ENCODE measurements around the gene SYNGR2. TPM values are rescaled to one million over a fixed set of nuclear protein-coding genes. Genes with fewer than 3 reads are reported as not detected.

Gene SYNGR2
- total and polyA plus RNA-seq, 2 donors (not counting 1 experiment from before 2014, with no cell fraction given): 390 to 442 TPM

DNA sequence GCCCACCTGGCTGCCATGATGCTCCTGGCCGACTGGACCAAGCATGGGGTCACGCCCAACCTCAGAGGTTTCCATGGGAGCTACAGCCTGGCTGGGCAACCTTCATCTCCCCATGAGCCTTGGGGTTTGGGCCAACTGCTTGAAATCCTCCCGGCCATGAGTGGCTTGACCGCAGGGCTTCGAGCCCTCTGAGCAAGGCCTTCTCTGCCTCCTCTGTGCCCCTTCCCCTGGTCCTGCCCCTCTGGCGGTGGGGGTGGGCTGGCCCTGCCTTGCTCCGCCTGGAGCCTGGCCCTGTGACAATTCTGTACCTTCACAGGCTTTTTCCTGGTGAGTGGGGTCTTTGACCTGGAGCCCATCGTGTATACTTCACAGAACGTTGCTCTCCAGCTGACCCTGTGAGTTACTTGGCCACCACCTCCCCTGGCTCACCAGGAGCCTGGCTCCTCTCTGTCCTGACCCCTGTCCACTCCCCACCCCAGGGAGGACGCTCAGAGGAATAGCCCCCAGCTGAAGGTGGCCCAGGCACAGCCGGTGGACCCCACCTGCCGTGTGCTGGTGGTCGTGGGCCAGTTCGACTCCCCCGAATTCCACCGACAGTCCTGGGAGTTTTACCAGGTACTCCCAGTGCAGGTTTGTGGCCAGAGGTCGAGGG lies 36.9 kb downstream of the SYNGR2 start:
- H3K4me2 ChIP-seq (replicated peaks; ENCODE audit: low read depth, low read length, poor library complexity, severe bottlenecking): no peak overlapping the region
- Mint-ChIP-seq H3K27me3 (no peaks in the 10 kb centered on the region), H3K4me3 (no peak overlapping the region), H3K9me3 (ENCODE audit: insufficient read depth) (no peaks in the 10 kb centered on the region), H3K4me1 (no peaks in the 10 kb centered on the region), H3K27ac (no peak overlapping the region)
- intact Hi-C loops (cut with micrococcal nuclease): no loop called here
- WGBS (ENCODE audit: insufficient coverage): 96% methylated on average over 17 of the region's 17 CpGs
- H2AFZ ChIP-seq (ENCODE audit: insufficient read depth, low read depth, low read length, poor library complexity, severe bottlenecking): no peak overlapping the region
- no peak for ATAC-seq (ENCODE audit: low read depth)
- no peaks in the 10 kb centered on the region for H3K4me1 ChIP-seq (ENCODE audit: control insufficient read depth in 2 of 2, insufficient read depth in 2 of 2, low read length in 2 of 2)
- no peak overlapping the region for H3K27ac ChIP-seq (ENCODE audit: low read length in 2 of 2)
- TF ChIP-seq, protein P1, sequence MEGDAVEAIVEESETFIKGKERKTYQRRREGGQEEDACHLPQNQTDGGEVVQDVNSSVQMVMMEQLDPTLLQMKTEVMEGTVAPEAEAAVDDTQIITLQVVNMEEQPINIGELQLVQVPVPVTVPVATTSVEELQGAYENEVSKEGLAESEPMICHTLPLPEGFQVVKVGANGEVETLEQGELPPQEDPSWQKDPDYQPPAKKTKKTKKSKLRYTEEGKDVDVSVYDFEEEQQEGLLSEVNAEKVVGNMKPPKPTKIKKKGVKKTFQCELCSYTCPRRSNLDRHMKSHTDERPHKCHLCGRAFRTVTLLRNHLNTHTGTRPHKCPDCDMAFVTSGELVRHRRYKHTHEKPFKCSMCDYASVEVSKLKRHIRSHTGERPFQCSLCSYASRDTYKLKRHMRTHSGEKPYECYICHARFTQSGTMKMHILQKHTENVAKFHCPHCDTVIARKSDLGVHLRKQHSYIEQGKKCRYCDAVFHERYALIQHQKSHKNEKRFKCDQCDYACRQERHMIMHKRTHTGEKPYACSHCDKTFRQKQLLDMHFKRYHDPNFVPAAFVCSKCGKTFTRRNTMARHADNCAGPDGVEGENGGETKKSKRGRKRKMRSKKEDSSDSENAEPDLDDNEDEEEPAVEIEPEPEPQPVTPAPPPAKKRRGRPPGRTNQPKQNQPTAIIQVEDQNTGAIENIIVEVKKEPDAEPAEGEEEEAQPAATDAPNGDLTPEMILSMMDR (IDR thresholded peaks at IDR 0.05): no peak
- no peak for TF ChIP-seq EZH2 (IDR thresholded peaks at IDR 0.05; ENCODE audit: borderline replicate concordance, insufficient read depth, low read depth, low read length, poor library complexity, severe bottlenecking)
- H3K9ac ChIP-seq (ENCODE audit: low read length): no peak overlapping the region
- H4K20me1 ChIP-seq (ENCODE audit: control insufficient read depth, insufficient read depth, low read length, poor library complexity, severe bottlenecking): no peaks in the 10 kb centered on the region
- H3K27me3 ChIP-seq (replicated peaks in 1 of 4; ENCODE audit: control extremely low read depth in 1 of 4, control insufficient read depth in 3 of 4, insufficient read depth in 4 of 4, low read length in 3 of 4): no peaks in the 10 kb centered on the region
- ChIA-PET CTCF (interaction anchor here (0.6 to 1.3 kb wide), 2 partner anchors 10 to 29 kb away, joined by 3 read pairs; no protein-coding TSS in a partner anchor), POLR2A (no interaction called here)
- H3K9me3 ChIP-seq (ENCODE audit: control extremely low read depth in 1 of 3, control insufficient read depth in 2 of 3, insufficient read depth in 1 of 3, low read length in 2 of 3): no peaks in the 10 kb centered on the region
- H3K4me3 ChIP-seq (ENCODE audit: control extremely low read depth in 1 of 5, extremely low read depth in 1 of 5, insufficient read depth in 1 of 5, low read depth in 2 of 5, low read length in 4 of 5): no peak overlapping the region
- DNase-seq: no peak
- no peaks in the 10 kb centered on the region for H3K36me3 ChIP-seq (replicated peaks in 1 of 2; ENCODE audit: control extremely low read depth in 1 of 2, control insufficient read depth in 1 of 2, extremely low read depth in 1 of 2, insufficient read depth in 2 of 2, low read length in 1 of 2)
- H3K79me2 ChIP-seq (ENCODE audit: control insufficient read depth, insufficient read depth, low read length): no peaks in the 10 kb centered on the region

DNA sequence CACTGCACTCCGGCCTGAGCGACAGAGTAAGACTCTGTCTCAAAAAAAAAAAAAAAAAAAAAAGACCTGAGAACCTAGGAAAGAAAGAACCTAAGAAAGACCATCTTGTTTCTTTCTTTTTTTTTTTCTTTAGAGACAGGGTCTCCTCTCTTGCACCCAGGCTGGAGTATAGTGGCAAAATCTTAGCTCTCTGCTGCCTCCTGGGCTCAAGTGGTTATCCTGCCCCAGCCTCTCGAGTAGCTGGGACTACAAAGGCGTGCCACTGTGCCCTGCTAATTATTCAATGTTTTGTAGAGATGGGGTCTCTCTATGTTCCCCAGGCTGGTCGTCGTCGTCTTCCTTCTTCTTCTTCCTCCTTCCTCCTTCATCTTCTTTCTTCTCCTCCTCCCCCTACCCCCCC lies 37.9 kb downstream of the SYNGR2 start:
- ChIA-PET CTCF (no interaction called here), POLR2A (interaction anchor here (0.6 kb wide), 1 partner anchor 10 kb away, joined by 3 read pairs; no protein-coding TSS in a partner anchor)
- Histone ChIP-seq H3K4me1 (ENCODE audit: control insufficient read depth in 2 of 2, insufficient read depth in 2 of 2, low read length in 2 of 2) (no peaks in the 10 kb centered on the region), H4K20me1 (ENCODE audit: control insufficient read depth, insufficient read depth, low read length, poor library complexity, severe bottlenecking) (no peaks in the 10 kb centered on the region), H3K27me3 (replicated peaks in 1 of 4; ENCODE audit: control extremely low read depth in 1 of 4, control insufficient read depth in 3 of 4, insufficient read depth in 4 of 4, low read length in 3 of 4) (no peaks in the 10 kb centered on the region), H3K9ac (ENCODE audit: low read length) (no peak overlapping the region), H3K27ac (ENCODE audit: low read length in 2 of 2) (no peak overlapping the region), H2AFZ (ENCODE audit: insufficient read depth, low read depth, low read length, poor library complexity, severe bottlenecking) (no peak overlapping the region), H3K4me2 (replicated peaks; ENCODE audit: low read depth, low read length, poor library complexity, severe bottlenecking) (no peak overlapping the region), H3K4me3 (ENCODE audit: control extremely low read depth in 1 of 5, extremely low read depth in 1 of 5, insufficient read depth in 1 of 5, low read depth in 2 of 5, low read length in 4 of 5) (no peak overlapping the region), H3K9me3 (ENCODE audit: control extremely low read depth in 1 of 3, control insufficient read depth in 2 of 3, insufficient read depth in 1 of 3, low read length in 2 of 3) (no peaks in the 10 kb centered on the region), H3K36me3 (replicated peaks in 1 of 2; ENCODE audit: control extremely low read depth in 1 of 2, control insufficient read depth in 1 of 2, extremely low read depth in 1 of 2, insufficient read depth in 2 of 2, low read length in 1 of 2) (no peaks in the 10 kb centered on the region), H3K79me2 (ENCODE audit: control insufficient read depth, insufficient read depth, low read length) (no peaks in the 10 kb centered on the region)
- TF ChIP-seq EZH2 (IDR thresholded peaks at IDR 0.05; ENCODE audit: borderline replicate concordance, insufficient read depth, low read depth, low read length, poor library complexity, severe bottlenecking): no peak
- TF ChIP-seq, protein P1 (IDR thresholded peaks at IDR 0.05): no peak
- Mint-ChIP-seq H3K4me3 (no peak overlapping the region), H3K9me3 (ENCODE audit: insufficient read depth) (no peaks in the 10 kb centered on the region), H3K4me1 (no peaks in the 10 kb centered on the region), H3K27ac (no peak overlapping the region), H3K27me3 (no peaks in the 10 kb centered on the region)
- no peak for DNase-seq
- ATAC-seq (ENCODE audit: low read depth): no peak
- intact Hi-C loops (cut with micrococcal nuclease): no loop called here
- 92% methylated on average over 3 of the region's 7 CpGs for whole genome bisulfite sequencing (ENCODE audit: insufficient coverage)

All from B cell (primary cell).